ENCODE measurements around the gene MYBPC1.

The MYBPC1 gene

GRCh38 chr12:101612160-101612916 is 17.6 kb downstream of the MYBPC1 start:
- no peak for DNase-seq
- TF ChIP-seq POLR2A (IDR thresholded peaks at IDR 0.05; ENCODE audit: low read length) (no peak), GATA1 (IDR thresholded peaks at IDR 0.05; ENCODE audit: low read depth, low read length) (no peak)

- DNase-seq: no peak
- TF ChIP-seq GATA1 (IDR thresholded peaks at IDR 0.05; ENCODE audit: low read depth, low read length): no peak
- no peak for TF ChIP-seq POLR2A (IDR thresholded peaks at IDR 0.05; ENCODE audit: low read length)
Measured at GRCh38 chr12:101616027-101616494, 21.3 kb downstream of the MYBPC1 start.

GRCh38 chr12:101619026-101619786 is 24.4 kb downstream of the MYBPC1 start:
- no peak for TF ChIP-seq GATA1 (IDR thresholded peaks at IDR 0.05; ENCODE audit: low read depth, low read length)
- no peak for TF ChIP-seq POLR2A (IDR thresholded peaks at IDR 0.05; ENCODE audit: low read length)
- no peak for DNase-seq

GRCh38 chr12:101619858-101620761 is 25.3 kb downstream of the MYBPC1 start:
- no peak for DNase-seq
- TF ChIP-seq POLR2A (IDR thresholded peaks at IDR 0.05; ENCODE audit: low read length) (no peak), GATA1 (IDR thresholded peaks at IDR 0.05; ENCODE audit: low read depth, low read length) (no peak)

GRCh38 chr12:101620762-101621133 is 26.0 kb downstream of the MYBPC1 start:
- TF ChIP-seq GATA1 (IDR thresholded peaks at IDR 0.05; ENCODE audit: low read depth, low read length): no peak
- TF ChIP-seq POLR2A (IDR thresholded peaks at IDR 0.05; ENCODE audit: low read length): no peak
- DNase-seq: no peak

GRCh38 chr12:101628676-101629075 is 33.9 kb downstream of the MYBPC1 start:
- no peak for DNase-seq
- TF ChIP-seq GATA1 (IDR thresholded peaks at IDR 0.05; ENCODE audit: low read depth, low read length): no peak
- no peak for TF ChIP-seq POLR2A (IDR thresholded peaks at IDR 0.05; ENCODE audit: low read length)

GRCh38 chr12:101634724-101635123 is 40.0 kb downstream of the MYBPC1 start:
- no peak for TF ChIP-seq POLR2A (IDR thresholded peaks at IDR 0.05; ENCODE audit: low read length)
- TF ChIP-seq GATA1 (IDR thresholded peaks at IDR 0.05; ENCODE audit: low read depth, low read length): no peak
- DNase-seq: no peak

GRCh38 chr12:101637936-101638335 is 43.2 kb downstream of the MYBPC1 start:
- no peak for TF ChIP-seq POLR2A (IDR thresholded peaks at IDR 0.05; ENCODE audit: low read length)
- TF ChIP-seq GATA1 (IDR thresholded peaks at IDR 0.05; ENCODE audit: low read depth, low read length): no peak
- DNase-seq: no peak

- no peak for TF ChIP-seq GATA1 (IDR thresholded peaks at IDR 0.05; ENCODE audit: low read depth, low read length)
- TF ChIP-seq POLR2A (IDR thresholded peaks at IDR 0.05; ENCODE audit: low read length): no peak
- peak in 1 of 2 experiments; percentile 12 for DNase-seq
Measured at GRCh38 chr12:101642115-101643067, 47.6 kb downstream of the MYBPC1 start.

GRCh38 chr12:101647711-101648110 is 52.9 kb downstream of the MYBPC1 start:
- TF ChIP-seq GATA1 (IDR thresholded peaks at IDR 0.05; ENCODE audit: low read depth, low read length) (no peak), POLR2A (IDR thresholded peaks at IDR 0.05; ENCODE audit: low read length) (no peak)
- no peak for DNase-seq

GRCh38 chr12:101648195-101648594 is 53.4 kb downstream of the MYBPC1 start:
- no peak for TF ChIP-seq POLR2A (IDR thresholded peaks at IDR 0.05; ENCODE audit: low read length)
- no peak for TF ChIP-seq GATA1 (IDR thresholded peaks at IDR 0.05; ENCODE audit: low read depth, low read length)
- no peak for DNase-seq

- DNase-seq: peak in 1 of 2 experiments; percentile 23
- no peak for TF ChIP-seq POLR2A (IDR thresholded peaks at IDR 0.05; ENCODE audit: low read length)
- TF ChIP-seq GATA1 (IDR thresholded peaks at IDR 0.05; ENCODE audit: low read depth, low read length): no peak
Measured at GRCh38 chr12:101650346-101651117, 55.8 kb downstream of the MYBPC1 start.

Data from erythroblast (primary cell).